GM12878 (cell line): Measurements from ENCODE around the gene PRKG1. TPM values are rescaled to one million over a fixed set of nuclear protein-coding genes. Genes with fewer than 3 reads are reported as not detected.

Source experiments
- ATAC-seq: fragments of 200-7000 bp; cut with Tn5 transposase; 3 replicates; pipeline ENCODE4 v1.9.1; 2020; ENCODE audit warnings: mild to moderate bottlenecking, moderate library complexity
- BruUV-seq: library from RNA; stranded (reverse); fragments of 400-500 nt; replicated peaks from 2 replicates; lab custom pipeline; 2021; lab: Mats Ljungman, UMichigan
- CTCF ChIA-PET: fragments of 300-600 bp; sonication (Branson Sonifier 250); formaldehyde crosslinking; extraction: SDS; loops from one replicate; lab custom pipeline; 2021; ENCODE audit warnings: inconsistent platforms; lab: Yijun Ruan, JAX
- POLR2A ChIA-PET: fragments of 350-600 bp; formaldehyde crosslinking; extraction: SDS; loops from one replicate; lab custom pipeline; 2021; ENCODE audit warnings: inconsistent platforms; lab: Charles Lee
- RAD21 ChIA-PET: fragments of 300-600 bp; sonication (Branson Sonifier 250); formaldehyde crosslinking; loops from one replicate; lab custom pipeline; 2023; ENCODE audit warnings: antibody characterized with exemption; ENCODE audit not compliant: unreplicated experiment; lab: Charles Lee
- SMC1A ChIA-PET: fragments of 300-600 bp; sonication (Branson Sonifier 250); formaldehyde crosslinking; loops from one replicate; lab custom pipeline; 2023; ENCODE audit not compliant: unreplicated experiment, uncharacterized antibody; lab: Charles Lee
- DNase-seq: peaks from one replicate; pipeline ENCODE4 v3.0.0-alpha.2; 2011; ENCODE audit warnings: low read depth, low spot score
- FAIRE-seq: peaks from 3 replicates; lab custom pipeline; 2011; peaks lifted over from hg19 to GRCh38; lab: Jason Lieb, UNC
- H2AFZ ChIP-seq: 2 replicates; pipeline ENCODE4 v1.6.0; 2011; ENCODE audit warnings: low read depth, low read length, control low read depth; ENCODE audit not compliant: control insufficient read depth
- H3K27ac ChIP-seq: 2 replicates; pipeline ENCODE4 v1.5.1; 2011; ENCODE audit warnings: control low read depth; ENCODE audit not compliant: control insufficient read depth, insufficient read depth
- H3K27me3 ChIP-seq, 2 experiments: replicated peaks in 1 of 2; 2 replicates each; pipeline versions ENCODE4 v1.6.0 to v1.6.1; 2011; ENCODE audit warnings: low read length in 1 of 2; ENCODE audit not compliant: control insufficient read depth in 2 of 2, insufficient read depth in 2 of 2
- H3K36me3 ChIP-seq, 2 experiments: 2 replicates each; pipeline ENCODE4 v1.5.1; 2011; ENCODE audit warnings: low read length in 1 of 2; ENCODE audit not compliant: control insufficient read depth in 2 of 2, insufficient read depth in 2 of 2
- H3K4me1 ChIP-seq: 2 replicates; pipeline ENCODE4 v1.6.1; 2011; ENCODE audit warnings: mild to moderate bottlenecking, low read length, moderate library complexity, mixed read lengths; ENCODE audit not compliant: control insufficient read depth, insufficient read depth
- H3K4me2 ChIP-seq: 2 replicates; pipeline ENCODE4 v1.6.0; 2011; ENCODE audit warnings: control low read depth; ENCODE audit not compliant: control insufficient read depth, insufficient read depth
- H3K4me3 ChIP-seq: fragments of 200-600 bp; sonication (generic); 2 replicates; pipeline ENCODE4 v1.5.1; 2016
- H3K79me2 ChIP-seq: 2 replicates; pipeline ENCODE4 v1.6.0; 2011; ENCODE audit warnings: low read length; ENCODE audit not compliant: control insufficient read depth, insufficient read depth
- H3K9ac ChIP-seq: 2 replicates; pipeline ENCODE4 v1.8.0; 2011; ENCODE audit warnings: low read length, control low read depth, mixed read lengths; ENCODE audit not compliant: control insufficient read depth, insufficient read depth
- H3K9me3 ChIP-seq: replicated peaks from 3 replicates; pipeline ENCODE4 v1.5.1; 2011; ENCODE audit warnings: mild to moderate bottlenecking, low read length; ENCODE audit not compliant: control insufficient read depth, insufficient read depth
- H4K20me1 ChIP-seq: 2 replicates; pipeline ENCODE4 v1.6.0; 2011; ENCODE audit not compliant: control insufficient read depth, insufficient read depth
- ASH2L ChIP-seq: fragments of 300-600, 200-600 bp; sonication (generic); IDR thresholded peaks from 2 replicates; pipeline ENCODE4 v1.6.1; 2017; ENCODE audit warnings: low read depth, mild to moderate bottlenecking, borderline replicate concordance
- CBX5 ChIP-seq: sonication (generic); IDR thresholded peaks from 2 replicates; pipeline ENCODE4 v1.6.1; 2016; ENCODE audit warnings: low read depth, moderate library complexity, mild to moderate bottlenecking, inconsistent platforms
- IKZF1 ChIP-seq: fragments of 450-650 bp; conservative IDR thresholded peaks from 2 replicates; pipeline ENCODE4 v1.6.1; 2017; ENCODE audit warnings: antibody characterized with exemption, mild to moderate bottlenecking
- LARP7 ChIP-seq: fragments of 450-650 bp; IDR thresholded peaks from 2 replicates; pipeline ENCODE4 v1.6.1; 2017; ENCODE audit warnings: mild to moderate bottlenecking
- NFYB ChIP-seq: IDR thresholded peaks from 2 replicates; pipeline ENCODE4 v1.6.1; 2011; ENCODE audit warnings: low read depth, mild to moderate bottlenecking, low read length, improper control_type of control experiment, moderate library complexity; ENCODE audit not compliant: insufficient read depth
- SIN3A ChIP-seq: IDR thresholded peaks from 2 replicates; pipeline ENCODE4 v1.6.1; 2012; ENCODE audit warnings: low read depth, low read length, improper control_type of control experiment
- SUZ12 ChIP-seq: fragments of 200-600 bp; sonication (generic); IDR thresholded peaks from one replicate; pipeline ENCODE4 v1.6.1; 2018; ENCODE audit warnings: antibody characterized with exemption, mild to moderate bottlenecking; ENCODE audit not compliant: unreplicated experiment
- TCF3 ChIP-seq: IDR thresholded peaks from 2 replicates; pipeline ENCODE4 v1.6.1; 2012; ENCODE audit warnings: low read depth, mild to moderate bottlenecking, low read length, borderline replicate concordance; ENCODE audit not compliant: insufficient read depth
- ZSCAN29 ChIP-seq: fragments of 450-650 bp; IDR thresholded peaks from 2 replicates; pipeline ENCODE4 v1.6.1; 2017; ENCODE audit warnings: mild to moderate bottlenecking, moderate library complexity
- WGBS: methylation state at CpG from one replicate; pipeline ENCODE4 v1.1.6; 2016; ENCODE audit warnings: low lambda C conversion rate; ENCODE audit not compliant: insufficient replicate concordance, insufficient coverage; ENCODE audit errors: missing lambda C conversion rate; 5-methylcytosine and 5-hydroxymethylcytosine counted together
- in situ Hi-C: fragments of 300-500 bp; cut with MboI; formaldehyde crosslinking; loops from 9 replicates; pipeline ENCODE4 v1.14.3; 2018; ENCODE audit warnings: mixed read lengths
- intact Hi-C: fragments of 100-400 bp; cut with micrococcal nuclease; formaldehyde crosslinking; loops from one replicate; pipeline ENCODE4 v1.14.2; 2022; ENCODE audit not compliant: unreplicated experiment
- polyA plus RNA-seq, 11 experiments: library from polyadenylated mRNA; depleted of rRNA in 4 of 11; unstranded in 6 of 11; stranded (reverse) in 5 of 11; fragments of >200 nt; fragmentation: Nextera tagmentation in 4 of 11; fragmentation: Illumina TruSeq in 1 of 11; extraction: Ambion mirVana in 4 of 11; extraction: Trizol in 1 of 11; gene quantifications; 1 replicate in 1 of 11; 2 replicates in 10 of 11; pipeline versions ENCODE4 v1.2.1 to v1.2.3, GENCODE V29; 2011 to 2016; ENCODE audit warnings: inconsistent platforms in 2 of 11, missing spikeins in 2 of 11, low read depth in 1 of 11
- total RNA-seq, 4 experiments: library from RNA; depleted of rRNA in 3 of 4; stranded (reverse); fragments of >200 nt in 3 of 4; fragmentation: Illumina TruSeq in 1 of 4; extraction: Trizol in 1 of 4; gene quantifications; 2 replicates each; pipeline versions ENCODE4 v1.2.1 to v1.2.3, GENCODE V29; 2013 to 2021
- TF ChIP-seq, protein P1 (sequence below): IDR thresholded peaks from 2 replicates; pipeline ENCODE4 v1.6.1; 2011; ENCODE audit warnings: low read depth, mild to moderate bottlenecking, low read length, moderate library complexity, borderline replicate concordance; ENCODE audit errors: extremely low read depth

Gene PRKG1
- total and polyA plus RNA-seq, 10 of the 15 experiments (the other 5 are each of a cell fraction or from before 2014, with no cell fraction given) = 0.04 to 0.05 TPM; not detected in 8

DNA sequence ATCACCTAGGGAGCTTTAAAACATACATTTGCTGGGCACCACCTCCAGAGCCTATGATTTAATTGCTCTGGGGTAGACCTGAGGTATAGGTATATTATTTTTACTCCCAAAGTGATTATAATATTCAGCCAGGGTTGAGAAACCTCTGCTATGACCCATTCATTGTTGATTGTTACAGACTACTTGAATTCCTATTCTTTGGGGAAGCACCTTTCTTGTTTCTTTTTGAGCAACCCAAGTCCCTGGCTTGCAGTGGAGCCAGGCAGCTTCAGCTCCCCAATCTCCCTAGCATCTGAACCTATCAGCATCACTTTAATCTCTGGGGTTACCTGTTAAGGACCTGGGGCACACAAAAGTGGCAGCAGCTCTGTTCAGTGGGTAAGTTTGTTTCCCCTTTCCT lies 8.6 kb downstream of the PRKG1 start:
- Histone ChIP-seq H3K27me3 (no peaks in the 10 kb centered on the region), H3K9ac (no peak overlapping the region), H3K4me3 (no peak overlapping the region), H3K36me3 (no peaks in the 10 kb centered on the region), H4K20me1 (no peaks in the 10 kb centered on the region), H3K27ac (no peak overlapping the region), H3K4me2 (no peak overlapping the region), H3K79me2 (no peaks in the 10 kb centered on the region), H3K4me1 (no peaks in the 10 kb centered on the region), H3K9me3 (no peaks in the 10 kb centered on the region), H2AFZ (no peak overlapping the region)
- intact Hi-C loops (no loop called here), in situ Hi-C loops (no loop called here)
- POLR2A ChIA-PET = no interaction called here
- RAD21 ChIA-PET = no interaction called here
- CTCF ChIA-PET = interaction anchor here (1.3 kb wide), 1 partner anchor 19 kb away, joined by 4 read pairs; no protein-coding TSS in a partner anchor
- DNase-seq = no peak
- FAIRE-seq = no peak
- TF ChIP-seq IKZF1 = no peak
- TF ChIP-seq LARP7 = no peak
- TF ChIP-seq SUZ12 = no peak
- no peak for TF ChIP-seq NFYB
- TF ChIP-seq SIN3A = no peak
- no peak for TF ChIP-seq TCF3
- SMC1A ChIA-PET = interaction anchor here (1.1 kb wide), 1 partner anchor 55 kb away, joined by 3 read pairs; no protein-coding TSS in a partner anchor
- peak; percentile 67 for ATAC-seq
- BruUV-seq = no TSS peak

GRCh38 chr10:51083356-51083853 lies 9.1 kb downstream of the PRKG1 start:
- H3K4me1 ChIP-seq = no peaks in the 10 kb centered on the region
- POLR2A ChIA-PET = no interaction called here
- no peak overlapping the region for H3K4me3 ChIP-seq
- 16% methylated on average over 6 of the region's 6 CpGs for WGBS
- H4K20me1 ChIP-seq = no peaks in the 10 kb centered on the region
- no peak overlapping the region for H2AFZ ChIP-seq
- H3K27me3 ChIP-seq = no peaks in the 10 kb centered on the region
- RAD21 ChIA-PET = no interaction called here
- no peak overlapping the region for H3K4me2 ChIP-seq
- SMC1A ChIA-PET = interaction anchor here (1.1 kb wide), 1 partner anchor 54 kb away, joined by 3 read pairs; no protein-coding TSS in a partner anchor
- intact Hi-C loops (no loop called here), in situ Hi-C loops (no loop called here)
- no peaks in the 10 kb centered on the region for H3K9me3 ChIP-seq
- no TSS peak for BruUV-seq
- CTCF ChIA-PET = interaction anchor here (1.3 kb wide), 2 partner anchors 20 to 306 kb away, joined by 4 to 5 read pairs; no protein-coding TSS in a partner anchor
- DNase-seq = no peak
- no peak for FAIRE-seq
- H3K9ac ChIP-seq = no peak overlapping the region
- no peaks in the 10 kb centered on the region for H3K36me3 ChIP-seq
- no peak for ATAC-seq
- H3K79me2 ChIP-seq = no peaks in the 10 kb centered on the region
- no peak for TF ChIP-seq ASH2L
- no peak for TF ChIP-seq ZSCAN29
- TF ChIP-seq, protein P1, sequence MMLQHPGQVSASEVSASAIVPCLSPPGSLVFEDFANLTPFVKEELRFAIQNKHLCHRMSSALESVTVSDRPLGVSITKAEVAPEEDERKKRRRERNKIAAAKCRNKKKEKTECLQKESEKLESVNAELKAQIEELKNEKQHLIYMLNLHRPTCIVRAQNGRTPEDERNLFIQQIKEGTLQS = no peak
- no peak for TF ChIP-seq CBX5
- H3K27ac ChIP-seq = no peak overlapping the region
